Activated naive CD4-positive, alpha-beta T cell (primary cell): ENCODE data around the gene MED13.
A peak's percentile ranks its signal among the peaks of the same experiment; 100 is the strongest.

Experiments used
- DNase-seq, 4 experiments: peaks; one replicate each; lab custom pipeline; 2025; lab: John Stamatoyannopoulos, UW

The MED13 gene

GRCh38 chr17:62064791-62065563, at the start of gene MED13:
Gene MED13 (minus strand): TSS chr17:62065278. CDS start chr17:62065205, 73 bp downstream.
- peak; percentile 19 to 58 (median 31) for DNase-seq

- no peak for DNase-seq
Measured at GRCh38 chr17:62112229-62112628, 47.2 kb upstream of the MED13 start.

- DNase-seq = no peak
Measured at GRCh38 chr17:62111562-62112171, 46.6 kb upstream of the MED13 start.

- DNase-seq = no peak
Measured at GRCh38 chr17:62110923-62111484, 45.9 kb upstream of the MED13 start.

- no peak for DNase-seq
Measured at GRCh38 chr17:62109924-62110323, 44.8 kb upstream of the MED13 start.

GRCh38 chr17:62109378-62109902, 44.4 kb upstream of the MED13 start:
- peak in 1 of 4 experiments; percentile 3 for DNase-seq

GRCh38 chr17:62105861-62106260, 40.8 kb upstream of the MED13 start:
- no peak for DNase-seq

- DNase-seq = no peak
Measured at GRCh38 chr17:62105357-62105756, 40.3 kb upstream of the MED13 start.

- no peak for DNase-seq
Measured at GRCh38 chr17:62101515-62101914, 36.4 kb upstream of the MED13 start.

- DNase-seq = no peak
Measured at GRCh38 chr17:62101090-62101489, 36.0 kb upstream of the MED13 start.

- no peak for DNase-seq
Measured at GRCh38 chr17:62100055-62100454, 35.0 kb upstream of the MED13 start.

GRCh38 chr17:62099532-62099931, 34.5 kb upstream of the MED13 start:
- DNase-seq = no peak

GRCh38 chr17:62098623-62099231, 33.6 kb upstream of the MED13 start:
- DNase-seq = no peak

GRCh38 chr17:62096401-62096670, 31.3 kb upstream of the MED13 start:
- DNase-seq = no peak

GRCh38 chr17:62094175-62094574, 29.1 kb upstream of the MED13 start:
- DNase-seq = no peak

GRCh38 chr17:62093188-62094155, 28.4 kb upstream of the MED13 start:
- no peak for DNase-seq

- DNase-seq = no peak
Measured at GRCh38 chr17:62092784-62093183, 27.7 kb upstream of the MED13 start.

GRCh38 chr17:62091804-62092203, 26.7 kb upstream of the MED13 start:
- no peak for DNase-seq

- DNase-seq = no peak
Measured at GRCh38 chr17:62090868-62091267, 25.8 kb upstream of the MED13 start.

- no peak for DNase-seq
Measured at GRCh38 chr17:62090021-62090824, 25.1 kb upstream of the MED13 start.

GRCh38 chr17:62089334-62089733, 24.3 kb upstream of the MED13 start:
- no peak for DNase-seq
